Mammary epithelial cell (primary cell): ENCODE results near the gene STAT6.

Source experiments
- CTCF ChIP-seq, 2 donors: IDR thresholded peaks in 1 of 2; conservative IDR thresholded peaks in 1 of 2; 2 replicates each; pipeline ENCODE4 v1.5.1; 2011 to 2012; ENCODE audit warnings: inconsistent platforms in 2 of 2, low read length in 2 of 2, mild to moderate bottlenecking in 2 of 2, control low read depth in 1 of 2, low read depth in 1 of 2; ENCODE audit not compliant: insufficient read depth in 1 of 2; ENCODE audit errors: extremely low read depth in 1 of 2
- EZH2 ChIP-seq: IDR thresholded peaks from 2 replicates; pipeline ENCODE4 v1.6.1; 2012; ENCODE audit warnings: low read length, inconsistent platforms, borderline replicate concordance

GRCh38 chr12:57049890-57050289 lies 61.3 kb downstream of the STAT6 start, which contains the start of gene MYO1A:
- no peak for TF ChIP-seq EZH2
- no peak for TF ChIP-seq CTCF (conservative IDR thresholded peaks at IDR 0.05 in 1 of 2, IDR thresholded peaks at IDR 0.05 in 1 of 2; ENCODE audit: extremely low read depth in 1 of 2, insufficient read depth in 1 of 2, low read depth in 1 of 2, low read length in 2 of 2)
